ENCODE measurements around the gene CDC5L.
A peak's percentile ranks its signal among the peaks of the same experiment; 100 is the strongest.

The CDC5L gene

GRCh38 chr6:44454198-44454597 is 66.7 kb downstream of the CDC5L start:
- Histone ChIP-seq H2AFZ (ENCODE audit: low read length) (no peak overlapping the region), H3K27ac (ENCODE audit: low read depth, low read length, poor library complexity, severe bottlenecking) (no peak overlapping the region), H3K4me1 (ENCODE audit: insufficient read depth, low read length, severe bottlenecking) (no peaks in the 10 kb centered on the region), H3K9ac (ENCODE audit: low read length) (no peak overlapping the region), H3K9me2 (ENCODE audit: low read depth, low read length) (no peaks in the 10 kb centered on the region), H3K79me2 (ENCODE audit: insufficient read depth, low read length) (no peaks in the 10 kb centered on the region), H4K20me1 (ENCODE audit: insufficient read depth, low read length) (no peaks in the 10 kb centered on the region), H3K9me3 (ENCODE audit: low read length) (no peaks in the 10 kb centered on the region), H3K4me3 (ENCODE audit: low read depth, low read length, poor library complexity, severe bottlenecking) (no peak overlapping the region), H3K27me3 (ENCODE audit: insufficient read depth, low read length) (no peaks in the 10 kb centered on the region), H3F3A (ENCODE audit: insufficient read depth, low read length) (no peaks in the 10 kb centered on the region), H3K4me2 (ENCODE audit: low read length) (no peak overlapping the region), H3K36me3 (ENCODE audit: insufficient read depth, low read length) (no peaks in the 10 kb centered on the region; the same call in 1 of the 2 replicates)
- TF ChIP-seq EZH2 (IDR thresholded peaks at IDR 0.05; ENCODE audit: borderline replicate concordance, low read length) (no peak), CTCF (IDR thresholded peaks at IDR 0.05; ENCODE audit: low read length) (no peak)

- H3K79me2 ChIP-seq (ENCODE audit: insufficient read depth, low read length), result no peaks in the 10 kb centered on the region
- TF ChIP-seq EZH2 (IDR thresholded peaks at IDR 0.05; ENCODE audit: borderline replicate concordance, low read length) (no peak), CTCF (IDR thresholded peaks at IDR 0.05; ENCODE audit: low read length) (peak; percentile 63)
- no peak overlapping the region for H2AFZ ChIP-seq (ENCODE audit: low read length)
- no peak overlapping the region for H3K4me3 ChIP-seq (ENCODE audit: low read depth, low read length, poor library complexity, severe bottlenecking)
- H4K20me1 ChIP-seq (ENCODE audit: insufficient read depth, low read length), result no peaks in the 10 kb centered on the region
- H3K4me1 ChIP-seq (ENCODE audit: insufficient read depth, low read length, severe bottlenecking), result no peaks in the 10 kb centered on the region
- no peaks in the 10 kb centered on the region for H3F3A ChIP-seq (ENCODE audit: insufficient read depth, low read length)
- H3K9me2 ChIP-seq (ENCODE audit: low read depth, low read length), result no peaks in the 10 kb centered on the region
- H3K9ac ChIP-seq (ENCODE audit: low read length), result no peak overlapping the region
- no peak overlapping the region for H3K27ac ChIP-seq (ENCODE audit: low read depth, low read length, poor library complexity, severe bottlenecking)
- no peaks in the 10 kb centered on the region for H3K27me3 ChIP-seq (ENCODE audit: insufficient read depth, low read length)
- H3K9me3 ChIP-seq (ENCODE audit: low read length), result no peaks in the 10 kb centered on the region
- no peaks in the 10 kb centered on the region for H3K36me3 ChIP-seq (ENCODE audit: insufficient read depth, low read length)
- no peak overlapping the region for H3K4me2 ChIP-seq (ENCODE audit: low read length)
Measured at GRCh38 chr6:44456070-44456965, 68.8 kb downstream of the CDC5L start.

GRCh38 chr6:44456966-44457292 is 69.4 kb downstream of the CDC5L start:
- Histone ChIP-seq H3K9me3 (ENCODE audit: low read length) (no peaks in the 10 kb centered on the region), H3K36me3 (ENCODE audit: insufficient read depth, low read length) (no peaks in the 10 kb centered on the region), H3K4me3 (ENCODE audit: low read depth, low read length, poor library complexity, severe bottlenecking) (no peak overlapping the region), H2AFZ (ENCODE audit: low read length) (no peak overlapping the region), H3K27me3 (ENCODE audit: insufficient read depth, low read length) (no peaks in the 10 kb centered on the region), H3K4me2 (ENCODE audit: low read length) (no peak overlapping the region), H3K79me2 (ENCODE audit: insufficient read depth, low read length) (no peaks in the 10 kb centered on the region), H3K4me1 (ENCODE audit: insufficient read depth, low read length, severe bottlenecking) (no peaks in the 10 kb centered on the region), H3K9ac (ENCODE audit: low read length) (no peak overlapping the region), H3K27ac (ENCODE audit: low read depth, low read length, poor library complexity, severe bottlenecking) (no peak overlapping the region), H4K20me1 (ENCODE audit: insufficient read depth, low read length) (no peaks in the 10 kb centered on the region), H3K9me2 (ENCODE audit: low read depth, low read length) (no peaks in the 10 kb centered on the region), H3F3A (ENCODE audit: insufficient read depth, low read length) (no peaks in the 10 kb centered on the region)
- TF ChIP-seq EZH2 (IDR thresholded peaks at IDR 0.05; ENCODE audit: borderline replicate concordance, low read length) (no peak), CTCF (IDR thresholded peaks at IDR 0.05; ENCODE audit: low read length) (no peak)

Measured in OCI-LY1 (cell line).